GM12878 (cell line): ENCODE results near the gene APOBEC3H. TPM values are rescaled to one million over a fixed set of nuclear protein-coding genes. Genes with fewer than 3 reads are reported as not detected.

Experiments used
- ASH2L ChIP-seq: fragments of 300-600, 200-600 bp; sonication (generic); IDR thresholded peaks from 2 replicates; pipeline ENCODE4 v1.6.1; 2017; ENCODE audit warnings: low read depth, mild to moderate bottlenecking, borderline replicate concordance
- BMI1 ChIP-seq: fragments of 450-650 bp; IDR thresholded peaks from 2 replicates; pipeline ENCODE4 v1.6.1; 2016; ENCODE audit warnings: mild to moderate bottlenecking, moderate library complexity, borderline replicate concordance
- CBX5 ChIP-seq: sonication (generic); IDR thresholded peaks from 2 replicates; pipeline ENCODE4 v1.6.1; 2016; ENCODE audit warnings: low read depth, moderate library complexity, mild to moderate bottlenecking, inconsistent platforms
- EGR1 ChIP-seq, 2 experiments: IDR thresholded peaks; 1 replicate in 1 of 2; 2 replicates in 1 of 2; pipeline ENCODE4 v1.6.1; 2011 to 2012; ENCODE audit warnings: low read depth in 2 of 2, low read length in 2 of 2, borderline replicate concordance in 1 of 2, mild to moderate bottlenecking in 1 of 2, moderate library complexity in 1 of 2
- ETV6 ChIP-seq, 2 experiments: fragments of 450-650 bp in 1 of 2; IDR thresholded peaks in 1 of 2; conservative IDR thresholded peaks in 1 of 2; 2 replicates each; pipeline ENCODE4 v1.6.1; 2014; ENCODE audit warnings: antibody characterized with exemption in 1 of 2, borderline replicate concordance in 1 of 2, low read depth in 1 of 2, mild to moderate bottlenecking in 1 of 2, moderate library complexity in 1 of 2
- HCFC1 ChIP-seq: fragments of 150-350 bp; IDR thresholded peaks from 2 replicates; pipeline ENCODE4 v1.6.1; 2014; ENCODE audit warnings: low read length
- MXI1 ChIP-seq: fragments of 150-350 bp; IDR thresholded peaks from 2 replicates; pipeline ENCODE4 v1.6.1; 2011; ENCODE audit warnings: low read depth, mild to moderate bottlenecking, inconsistent platforms, low read length, improper control_type of control experiment
- MYB ChIP-seq: fragments of 150-350 bp; IDR thresholded peaks from 2 replicates; pipeline ENCODE4 v1.6.1; 2014; ENCODE audit warnings: mild to moderate bottlenecking, low read depth, low read length, borderline replicate concordance
- MYC ChIP-seq: IDR thresholded peaks from 2 replicates; pipeline ENCODE4 v1.6.1; 2011; ENCODE audit warnings: mild to moderate bottlenecking, low read length, moderate library complexity, inconsistent platforms; ENCODE audit not compliant: insufficient read depth, insufficient replicate concordance, insufficient read length, severe bottlenecking
- NFYA ChIP-seq: IDR thresholded peaks from 2 replicates; pipeline ENCODE4 v1.6.1; 2011; ENCODE audit warnings: low read depth, mild to moderate bottlenecking, low read length, improper control_type of control experiment, borderline replicate concordance
- NR2C1 ChIP-seq: fragments of 450-650 bp; IDR thresholded peaks from 2 replicates; pipeline ENCODE4 v1.6.1; 2017; ENCODE audit warnings: antibody characterized with exemption, mild to moderate bottlenecking, moderate library complexity
- SMAD5 ChIP-seq: IDR thresholded peaks from 2 replicates; pipeline ENCODE4 v1.6.1; 2016; ENCODE audit warnings: antibody characterized with exemption, low read depth
- SUZ12 ChIP-seq: fragments of 200-600 bp; sonication (generic); IDR thresholded peaks from one replicate; pipeline ENCODE4 v1.6.1; 2018; ENCODE audit warnings: antibody characterized with exemption, mild to moderate bottlenecking; ENCODE audit not compliant: unreplicated experiment
- TARDBP ChIP-seq: IDR thresholded peaks from 2 replicates; pipeline ENCODE4 v1.6.1; 2016; ENCODE audit warnings: borderline replicate concordance
- TCF7 ChIP-seq: IDR thresholded peaks from 2 replicates; pipeline ENCODE4 v1.6.1; 2014; ENCODE audit warnings: antibody characterized with exemption, borderline replicate concordance
- ZNF217 ChIP-seq: fragments of 450-650 bp; IDR thresholded peaks from 2 replicates; pipeline ENCODE4 v1.6.1; 2017; ENCODE audit warnings: antibody characterized with exemption, mild to moderate bottlenecking
- polyA plus RNA-seq, 11 experiments: library from polyadenylated mRNA; depleted of rRNA in 4 of 11; unstranded in 6 of 11; stranded (reverse) in 5 of 11; fragments of >200 nt; fragmentation: Nextera tagmentation in 4 of 11; fragmentation: Illumina TruSeq in 1 of 11; extraction: Ambion mirVana in 4 of 11; extraction: Trizol in 1 of 11; gene quantifications; 1 replicate in 1 of 11; 2 replicates in 10 of 11; pipeline versions ENCODE4 v1.2.1 to v1.2.3, GENCODE V29; 2011 to 2016; ENCODE audit warnings: inconsistent platforms in 2 of 11, missing spikeins in 2 of 11, low read depth in 1 of 11
- total RNA-seq, 4 experiments: library from RNA; depleted of rRNA in 3 of 4; stranded (reverse); fragments of >200 nt in 3 of 4; fragmentation: Illumina TruSeq in 1 of 4; extraction: Trizol in 1 of 4; gene quantifications; 2 replicates each; pipeline versions ENCODE4 v1.2.1 to v1.2.3, GENCODE V29; 2013 to 2021
- TF ChIP-seq, protein P1 (sequence below): fragments of 450-650 bp; IDR thresholded peaks from 2 replicates; pipeline ENCODE4 v1.6.1; 2017; ENCODE audit warnings: low read depth, mild to moderate bottlenecking, moderate library complexity
- TF ChIP-seq, protein P2 (sequence below): fragments of 450-650 bp; formaldehyde crosslinking; IDR thresholded peaks from 2 replicates; pipeline ENCODE4 v1.4.0; 2022; ENCODE audit warnings: mild to moderate bottlenecking, moderate library complexity
- TF ChIP-seq, protein P3 (sequence below): fragments of 450-650 bp; IDR thresholded peaks from 2 replicates; pipeline ENCODE4 v1.6.1; 2017; ENCODE audit warnings: mild to moderate bottlenecking, moderate library complexity
- TF ChIP-seq, protein P4 (sequence below): IDR thresholded peaks from 2 replicates; pipeline ENCODE4 v1.6.1; 2012; ENCODE audit warnings: low read depth, low read length, improper control_type of control experiment

The APOBEC3H gene
- total and polyA plus RNA-seq, 10 of the 15 experiments (the other 5 are each of a cell fraction or from before 2014, with no cell fraction given), result 7.5 to 23.0 (median 14.8) TPM

DNA sequence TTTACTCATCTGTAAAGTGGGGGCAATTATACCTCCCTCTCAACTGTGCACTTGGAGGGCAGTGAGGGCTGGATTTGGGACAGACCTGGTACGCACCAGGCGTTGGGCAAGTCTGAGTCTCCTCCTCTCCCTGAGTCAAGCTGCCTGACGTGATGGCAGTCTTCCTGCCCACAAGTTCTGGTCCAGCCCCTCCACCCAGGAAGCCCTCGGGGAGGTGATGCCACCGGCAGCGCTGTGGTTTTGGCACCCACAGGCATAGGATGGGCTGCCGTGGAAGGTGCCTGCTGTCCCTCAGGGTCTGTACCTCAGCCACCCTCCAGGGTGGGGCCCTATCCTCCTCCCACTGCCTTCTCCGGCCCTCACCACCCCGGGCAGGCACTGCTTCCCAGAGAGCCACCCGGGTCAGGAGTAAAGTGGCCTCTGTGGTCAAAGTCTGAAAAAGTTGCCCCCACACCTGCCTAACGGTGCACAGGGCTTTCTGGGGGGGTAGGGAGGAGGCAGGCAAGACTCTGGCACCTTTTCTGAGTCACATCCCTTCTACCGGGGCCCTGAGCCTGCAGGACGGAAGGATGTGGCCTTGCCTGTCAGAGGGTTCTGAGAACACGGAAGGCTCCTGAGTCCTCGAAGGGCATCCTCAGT lies 6.5 kb upstream of the APOBEC3H start (continued):
- TF ChIP-seq, protein P1, sequence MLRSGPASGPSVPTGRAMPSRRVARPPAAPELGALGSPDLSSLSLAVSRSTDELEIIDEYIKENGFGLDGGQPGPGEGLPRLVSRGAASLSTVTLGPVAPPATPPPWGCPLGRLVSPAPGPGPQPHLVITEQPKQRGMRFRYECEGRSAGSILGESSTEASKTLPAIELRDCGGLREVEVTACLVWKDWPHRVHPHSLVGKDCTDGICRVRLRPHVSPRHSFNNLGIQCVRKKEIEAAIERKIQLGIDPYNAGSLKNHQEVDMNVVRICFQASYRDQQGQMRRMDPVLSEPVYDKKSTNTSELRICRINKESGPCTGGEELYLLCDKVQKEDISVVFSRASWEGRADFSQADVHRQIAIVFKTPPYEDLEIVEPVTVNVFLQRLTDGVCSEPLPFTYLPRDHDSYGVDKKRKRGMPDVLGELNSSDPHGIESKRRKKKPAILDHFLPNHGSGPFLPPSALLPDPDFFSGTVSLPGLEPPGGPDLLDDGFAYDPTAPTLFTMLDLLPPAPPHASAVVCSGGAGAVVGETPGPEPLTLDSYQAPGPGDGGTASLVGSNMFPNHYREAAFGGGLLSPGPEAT, result no peak
- TF ChIP-seq EGR1 (IDR thresholded peaks at IDR 0.05; ENCODE audit: borderline replicate concordance in 1 of 2, low read depth in 2 of 2, low read length in 2 of 2), result no peak
- TF ChIP-seq TARDBP, result no peak
- TF ChIP-seq ZNF217, result no peak
- no peak for TF ChIP-seq HCFC1
- TF ChIP-seq, protein P2, sequence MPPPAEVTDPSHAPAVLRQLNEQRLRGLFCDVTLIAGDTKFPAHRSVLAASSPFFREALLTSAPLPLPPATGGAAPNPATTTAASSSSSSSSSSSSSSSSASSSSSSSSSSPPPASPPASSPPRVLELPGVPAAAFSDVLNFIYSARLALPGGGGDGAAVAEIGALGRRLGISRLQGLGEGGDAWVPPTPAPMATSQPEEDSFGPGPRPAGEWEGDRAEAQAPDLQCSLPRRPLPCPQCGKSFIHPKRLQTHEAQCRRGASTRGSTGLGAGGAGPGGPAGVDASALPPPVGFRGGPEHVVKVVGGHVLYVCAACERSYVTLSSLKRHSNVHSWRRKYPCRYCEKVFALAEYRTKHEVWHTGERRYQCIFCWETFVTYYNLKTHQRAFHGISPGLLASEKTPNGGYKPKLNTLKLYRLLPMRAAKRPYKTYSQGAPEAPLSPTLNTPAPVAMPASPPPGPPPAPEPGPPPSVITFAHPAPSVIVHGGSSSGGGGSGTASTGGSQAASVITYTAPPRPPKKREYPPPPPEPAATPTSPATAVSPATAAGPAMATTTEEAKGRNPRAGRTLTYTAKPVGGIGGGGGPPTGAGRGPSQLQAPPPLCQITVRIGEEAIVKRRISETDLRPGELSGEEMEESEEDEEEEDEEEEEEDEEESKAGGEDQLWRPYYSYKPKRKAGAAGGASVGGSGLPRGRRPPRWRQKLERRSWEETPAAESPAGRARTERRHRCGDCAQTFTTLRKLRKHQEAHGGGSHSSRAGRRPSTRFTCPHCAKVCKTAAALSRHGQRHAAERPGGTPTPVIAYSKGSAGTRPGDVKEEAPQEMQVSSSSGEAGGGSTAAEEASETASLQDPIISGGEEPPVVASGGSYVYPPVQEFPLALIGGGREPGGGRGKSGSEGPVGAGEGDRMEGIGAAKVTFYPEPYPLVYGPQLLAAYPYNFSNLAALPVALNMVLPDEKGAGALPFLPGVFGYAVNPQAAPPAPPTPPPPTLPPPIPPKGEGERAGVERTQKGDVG (CRISPR knock-in tag), result no peak
- TF ChIP-seq ASH2L, result no peak
- TF ChIP-seq, protein P3, sequence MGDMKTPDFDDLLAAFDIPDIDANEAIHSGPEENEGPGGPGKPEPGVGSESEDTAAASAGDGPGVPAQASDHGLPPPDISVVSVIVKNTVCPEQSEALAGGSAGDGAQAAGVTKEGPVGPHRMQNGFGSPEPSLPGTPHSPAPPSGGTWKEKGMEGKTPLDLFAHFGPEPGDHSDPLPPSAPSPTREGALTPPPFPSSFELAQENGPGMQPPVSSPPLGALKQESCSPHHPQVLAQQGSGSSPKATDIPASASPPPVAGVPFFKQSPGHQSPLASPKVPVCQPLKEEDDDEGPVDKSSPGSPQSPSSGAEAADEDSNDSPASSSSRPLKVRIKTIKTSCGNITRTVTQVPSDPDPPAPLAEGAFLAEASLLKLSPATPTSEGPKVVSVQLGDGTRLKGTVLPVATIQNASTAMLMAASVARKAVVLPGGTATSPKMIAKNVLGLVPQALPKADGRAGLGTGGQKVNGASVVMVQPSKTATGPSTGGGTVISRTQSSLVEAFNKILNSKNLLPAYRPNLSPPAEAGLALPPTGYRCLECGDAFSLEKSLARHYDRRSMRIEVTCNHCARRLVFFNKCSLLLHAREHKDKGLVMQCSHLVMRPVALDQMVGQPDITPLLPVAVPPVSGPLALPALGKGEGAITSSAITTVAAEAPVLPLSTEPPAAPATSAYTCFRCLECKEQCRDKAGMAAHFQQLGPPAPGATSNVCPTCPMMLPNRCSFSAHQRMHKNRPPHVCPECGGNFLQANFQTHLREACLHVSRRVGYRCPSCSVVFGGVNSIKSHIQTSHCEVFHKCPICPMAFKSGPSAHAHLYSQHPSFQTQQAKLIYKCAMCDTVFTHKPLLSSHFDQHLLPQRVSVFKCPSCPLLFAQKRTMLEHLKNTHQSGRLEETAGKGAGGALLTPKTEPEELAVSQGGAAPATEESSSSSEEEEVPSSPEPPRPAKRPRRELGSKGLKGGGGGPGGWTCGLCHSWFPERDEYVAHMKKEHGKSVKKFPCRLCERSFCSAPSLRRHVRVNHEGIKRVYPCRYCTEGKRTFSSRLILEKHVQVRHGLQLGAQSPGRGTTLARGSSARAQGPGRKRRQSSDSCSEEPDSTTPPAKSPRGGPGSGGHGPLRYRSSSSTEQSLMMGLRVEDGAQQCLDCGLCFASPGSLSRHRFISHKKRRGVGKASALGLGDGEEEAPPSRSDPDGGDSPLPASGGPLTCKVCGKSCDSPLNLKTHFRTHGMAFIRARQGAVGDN, result 0 out of 2 replicates have a peak, but pooled peaks have one; percentile 24
- TF ChIP-seq MYC, result no peak
- TF ChIP-seq NR2C1, result no peak
- TF ChIP-seq NFYA, result no peak
- no peak for TF ChIP-seq CBX5
- TF ChIP-seq MYB, result no peak
- no peak for TF ChIP-seq TCF7
- no peak for TF ChIP-seq MXI1
- no peak for TF ChIP-seq SUZ12
- TF ChIP-seq, protein P4, sequence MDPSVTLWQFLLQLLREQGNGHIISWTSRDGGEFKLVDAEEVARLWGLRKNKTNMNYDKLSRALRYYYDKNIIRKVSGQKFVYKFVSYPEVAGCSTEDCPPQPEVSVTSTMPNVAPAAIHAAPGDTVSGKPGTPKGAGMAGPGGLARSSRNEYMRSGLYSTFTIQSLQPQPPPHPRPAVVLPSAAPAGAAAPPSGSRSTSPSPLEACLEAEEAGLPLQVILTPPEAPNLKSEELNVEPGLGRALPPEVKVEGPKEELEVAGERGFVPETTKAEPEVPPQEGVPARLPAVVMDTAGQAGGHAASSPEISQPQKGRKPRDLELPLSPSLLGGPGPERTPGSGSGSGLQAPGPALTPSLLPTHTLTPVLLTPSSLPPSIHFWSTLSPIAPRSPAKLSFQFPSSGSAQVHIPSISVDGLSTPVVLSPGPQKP, result no peak
- TF ChIP-seq BMI1, result no peak
- TF ChIP-seq ETV6 (conservative IDR thresholded peaks at IDR 0.05 in 1 of 2, IDR thresholded peaks at IDR 0.05 in 1 of 2; ENCODE audit: borderline replicate concordance in 1 of 2, low read depth in 1 of 2), result peak in 1 of 2 experiments; percentile 43; a peak in 2 of 4 replicates
- no peak for TF ChIP-seq SMAD5
